Neural cell (in vitro differentiated cells): ENCODE measurements around the gene NUTM2F.

ENCODE experiments used
- EP300 ChIP-seq: fragments of 450-650 bp; conservative IDR thresholded peaks from 2 replicates; pipeline ENCODE4 v1.6.1; 2014; ENCODE audit warnings: antibody characterized with exemption, mild to moderate bottlenecking, moderate library complexity; ENCODE audit not compliant: poor library complexity, severe bottlenecking
- POLR2AphosphoS5 ChIP-seq: IDR thresholded peaks from 2 replicates; pipeline ENCODE4 v1.6.1; 2012
- SMC3 ChIP-seq: fragments of 450-650 bp; conservative IDR thresholded peaks from 2 replicates; pipeline ENCODE4 v1.6.1; 2014; ENCODE audit warnings: antibody characterized with exemption, mild to moderate bottlenecking, moderate library complexity; ENCODE audit not compliant: poor library complexity
- TF ChIP-seq, protein P1 (sequence below): fragments of 450-650 bp; IDR thresholded peaks from 2 replicates; pipeline ENCODE4 v1.5.1; 2014; ENCODE audit warnings: antibody characterized with exemption, mild to moderate bottlenecking, moderate library complexity; ENCODE audit not compliant: poor library complexity, severe bottlenecking

DNA sequence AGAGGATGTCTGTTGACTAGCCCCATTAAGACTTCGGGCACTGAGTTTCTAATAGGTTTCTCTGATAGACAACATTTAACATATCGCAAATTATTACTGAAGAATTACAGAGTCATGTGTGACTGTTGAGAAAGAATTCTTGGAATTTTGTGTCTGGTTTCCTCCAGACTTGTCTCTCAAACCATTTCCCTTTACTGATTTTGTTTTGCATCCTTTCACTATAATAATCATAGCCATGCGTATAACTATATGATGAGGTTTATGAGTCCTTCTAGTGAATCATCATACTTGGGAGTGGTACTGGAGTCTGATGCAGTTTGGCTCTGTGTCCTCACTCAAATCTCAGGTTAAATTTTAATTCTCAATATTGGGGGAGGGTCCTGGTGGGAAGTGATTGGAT lies 42.3 kb downstream of the NUTM2F start:
- TF ChIP-seq, protein P1, sequence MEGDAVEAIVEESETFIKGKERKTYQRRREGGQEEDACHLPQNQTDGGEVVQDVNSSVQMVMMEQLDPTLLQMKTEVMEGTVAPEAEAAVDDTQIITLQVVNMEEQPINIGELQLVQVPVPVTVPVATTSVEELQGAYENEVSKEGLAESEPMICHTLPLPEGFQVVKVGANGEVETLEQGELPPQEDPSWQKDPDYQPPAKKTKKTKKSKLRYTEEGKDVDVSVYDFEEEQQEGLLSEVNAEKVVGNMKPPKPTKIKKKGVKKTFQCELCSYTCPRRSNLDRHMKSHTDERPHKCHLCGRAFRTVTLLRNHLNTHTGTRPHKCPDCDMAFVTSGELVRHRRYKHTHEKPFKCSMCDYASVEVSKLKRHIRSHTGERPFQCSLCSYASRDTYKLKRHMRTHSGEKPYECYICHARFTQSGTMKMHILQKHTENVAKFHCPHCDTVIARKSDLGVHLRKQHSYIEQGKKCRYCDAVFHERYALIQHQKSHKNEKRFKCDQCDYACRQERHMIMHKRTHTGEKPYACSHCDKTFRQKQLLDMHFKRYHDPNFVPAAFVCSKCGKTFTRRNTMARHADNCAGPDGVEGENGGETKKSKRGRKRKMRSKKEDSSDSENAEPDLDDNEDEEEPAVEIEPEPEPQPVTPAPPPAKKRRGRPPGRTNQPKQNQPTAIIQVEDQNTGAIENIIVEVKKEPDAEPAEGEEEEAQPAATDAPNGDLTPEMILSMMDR, result no peak
- no peak for TF ChIP-seq EP300
- TF ChIP-seq POLR2AphosphoS5, result no peak
- no peak for TF ChIP-seq SMC3
